HCT116 (cell line): Measurements from ENCODE around the gene NTNG2. TPM values are rescaled to one million over a fixed set of nuclear protein-coding genes. Genes with fewer than 3 reads are reported as not detected.

ENCODE experiments used
- ATAC-seq: fragments of 200-7000 bp; cut with Tn5 transposase; 2 replicates; pipeline ENCODE4 v1.9.1; 2020; ENCODE audit warnings: mild to moderate bottlenecking, moderate library complexity
- BruUV-seq: library from RNA; stranded (reverse); fragments of 400-500 nt; replicated peaks from 2 replicates; lab custom pipeline; 2021; lab: Mats Ljungman, UMichigan
- CTCF ChIA-PET: fragments of 300-600 bp; sonication (Branson Sonifier 250); formaldehyde crosslinking; loops from one replicate; lab custom pipeline; 2021; ENCODE audit warnings: antibody characterized with exemption; lab: Charles Lee
- POLR2A ChIA-PET: fragments of 300-600, 350-600 bp; sonication (Branson Sonifier 250); formaldehyde crosslinking; loops from one replicate; lab custom pipeline; 2021; ENCODE audit warnings: antibody characterized with exemption; lab: Charles Lee
- RAD21 ChIA-PET, 2 experiments: fragments of 300-600 bp; sonication (Branson Sonifier 250); formaldehyde crosslinking; loops; one replicate each; lab custom pipeline; 2023; ENCODE audit warnings: low total read pairs in 2 of 2; ENCODE audit not compliant: uncharacterized antibody in 2 of 2, unreplicated experiment in 2 of 2, low non-redundant PET in 1 of 2; lab: Charles Lee
- DNase-seq: peaks from one replicate; pipeline ENCODE4 v3.0.0-alpha.2; 2010; ENCODE audit warnings: low read depth, low spot score
- H2AFZ ChIP-seq: fragments of 200-600 bp; shearing (Covaris generic), sonication (generic); 2 replicates; pipeline ENCODE4 v1.6.1; 2017; ENCODE audit warnings: low read depth, mixed run types, mixed read lengths, antibody characterized with exemption, low read length; ENCODE audit not compliant: poor library complexity, severe bottlenecking
- H3K27ac ChIP-seq: 2 replicates; pipeline ENCODE4 v1.5.1; 2012; ENCODE audit warnings: low read depth, low read length
- H3K27me3 ChIP-seq: fragments of 200-600 bp; sonication (generic); 2 replicates; pipeline ENCODE4 v1.6.1; 2016; ENCODE audit warnings: mixed run types, low read length, mixed read lengths; ENCODE audit not compliant: insufficient read depth
- H3K36me3 ChIP-seq, 2 experiments: fragments of 200-500 bp in 1 of 2; fragments of 200-600 bp in 1 of 2; sonication (Bioruptor generic) in 1 of 2; sonication (generic) in 1 of 2; 2 replicates each; pipeline versions ENCODE4 v1.5.1 to v1.6.1; 2014 to 2016; ENCODE audit warnings: low read length in 2 of 2, inconsistent platforms in 1 of 2, mixed read lengths in 1 of 2, mixed run types in 1 of 2; ENCODE audit not compliant: insufficient read depth in 2 of 2, control insufficient read depth in 1 of 2
- H3K4me1 ChIP-seq, 2 experiments: fragments of 200-600 bp in 1 of 2; sonication (generic) in 1 of 2; 2 replicates each; pipeline versions ENCODE4 v1.5.1 to v1.6.1; 2012 to 2017; ENCODE audit warnings: low read length in 2 of 2, inconsistent platforms in 1 of 2, mild to moderate bottlenecking in 1 of 2, mixed read lengths in 1 of 2, mixed run types in 1 of 2, moderate library complexity in 1 of 2; ENCODE audit not compliant: insufficient read depth in 2 of 2, control insufficient read depth in 1 of 2
- H3K4me2 ChIP-seq: fragments of 200-600 bp; sonication (generic); 2 replicates; pipeline ENCODE4 v1.6.1; 2017; ENCODE audit warnings: mixed run types, low read length, mixed read lengths
- H3K4me3 ChIP-seq, 2 experiments: fragments of 200-600 bp in 1 of 2; sonication (generic) in 1 of 2; replicated peaks in 1 of 2; 2 replicates each; pipeline ENCODE4 v1.5.1; 2011 to 2016; ENCODE audit warnings: low read length in 2 of 2, control low read depth in 1 of 2, low read depth in 1 of 2, mild to moderate bottlenecking in 1 of 2, mixed read lengths in 1 of 2, mixed run types in 1 of 2
- H3K79me2 ChIP-seq: fragments of 200-600 bp; sonication (generic); 2 replicates; pipeline ENCODE4 v1.6.1; 2017; ENCODE audit warnings: mild to moderate bottlenecking, mixed run types, low read length, moderate library complexity, mixed read lengths; ENCODE audit not compliant: insufficient read depth
- H3K9ac ChIP-seq: fragments of 200-600 bp; sonication (generic); 2 replicates; pipeline ENCODE4 v1.6.1; 2016; ENCODE audit warnings: low read length, mixed read lengths
- H3K9me2 ChIP-seq: fragments of 200-600 bp; sonication (generic), shearing (Covaris generic); 2 replicates; pipeline ENCODE4 v1.6.1; 2017; ENCODE audit warnings: mixed run types, mild to moderate bottlenecking, moderate library complexity; ENCODE audit not compliant: insufficient read depth
- H3K9me3 ChIP-seq, 2 experiments: fragments of 200-500 bp in 1 of 2; fragments of 200-600 bp in 1 of 2; sonication (Bioruptor generic) in 1 of 2; sonication (generic) in 1 of 2; 2 replicates each; pipeline ENCODE4 v1.6.1; 2014 to 2017; ENCODE audit warnings: low read length in 2 of 2, mixed read lengths in 2 of 2, inconsistent platforms in 1 of 2, low read depth in 1 of 2, mild to moderate bottlenecking in 1 of 2, mixed run types in 1 of 2, moderate library complexity in 1 of 2; ENCODE audit not compliant: control insufficient read depth in 1 of 2, insufficient read depth in 1 of 2
- H4K20me1 ChIP-seq: fragments of 200-600 bp; sonication (generic), shearing (Covaris generic); 2 replicates; pipeline ENCODE4 v1.6.1; 2017; ENCODE audit warnings: mixed run types, mild to moderate bottlenecking, moderate library complexity; ENCODE audit not compliant: insufficient read depth
- CBX3 ChIP-seq: IDR thresholded peaks from 2 replicates; pipeline ENCODE4 v1.6.1; 2012; ENCODE audit warnings: low read depth
- EGR1 ChIP-seq: IDR thresholded peaks from 2 replicates; pipeline ENCODE4 v1.6.1; 2012; ENCODE audit warnings: low read depth
- ELF1 ChIP-seq: IDR thresholded peaks from 2 replicates; pipeline ENCODE4 v1.6.1; 2012; ENCODE audit warnings: low read depth, borderline replicate concordance
- EZH2phosphoT487 ChIP-seq: fragments of 200-600 bp; IDR thresholded peaks from 2 replicates; pipeline ENCODE4 v1.6.1; 2018; ENCODE audit warnings: antibody characterized with exemption, borderline replicate concordance
- FOSL1 ChIP-seq: IDR thresholded peaks from 2 replicates; pipeline ENCODE4 v1.6.1; 2012; ENCODE audit warnings: low read depth
- JUND ChIP-seq: IDR thresholded peaks from 2 replicates; pipeline ENCODE4 v1.6.1; 2012
- POLR2A ChIP-seq: IDR thresholded peaks from 2 replicates; pipeline ENCODE4 v1.7.0; 2011; ENCODE audit warnings: borderline replicate concordance; ENCODE audit not compliant: insufficient read depth, insufficient read length; ENCODE audit errors: extremely low read depth
- POLR2AphosphoS5 ChIP-seq: IDR thresholded peaks from 2 replicates; pipeline ENCODE4 v1.6.1; 2011; ENCODE audit warnings: mild to moderate bottlenecking, low read depth, low read length, moderate library complexity
- SIN3A ChIP-seq: IDR thresholded peaks from 2 replicates; pipeline ENCODE4 v1.6.1; 2012; ENCODE audit warnings: low read depth
- SP1 ChIP-seq: IDR thresholded peaks from 2 replicates; pipeline ENCODE4 v1.6.1; 2012; ENCODE audit warnings: low read depth
- ZFX ChIP-seq: fragments of 450-650 bp; IDR thresholded peaks from 2 replicates; pipeline ENCODE4 v1.6.1; 2017
- ZNF274 ChIP-seq: fragments of 200-500 bp; sonication (Bioruptor generic); IDR thresholded peaks from 2 replicates; pipeline ENCODE4 v1.6.1; 2014; ENCODE audit warnings: mild to moderate bottlenecking, low read depth, low read length, inconsistent platforms
- intact Hi-C: fragments of 100-400 bp; cut with micrococcal nuclease; formaldehyde crosslinking; loops from 2 replicates; pipeline ENCODE4 v1.10.0; 2022
- total RNA-seq: library from RNA; stranded (reverse); gene quantifications from one replicate; pipeline ENCODE4 v1.2.1, GENCODE V29; 2021; ENCODE audit not compliant: unreplicated experiment
- TF ChIP-seq, protein P1 (sequence below): IDR thresholded peaks from 2 replicates; pipeline ENCODE4 v1.6.1; 2012
- TF ChIP-seq, protein P2 (sequence below): IDR thresholded peaks from 2 replicates; pipeline ENCODE4 v1.6.1; 2011; ENCODE audit warnings: mild to moderate bottlenecking, low read length, moderate library complexity; ENCODE audit not compliant: insufficient replicate concordance; ENCODE audit errors: extremely low read depth
- TF ChIP-seq, protein P3 (sequence below), 3 experiments: fragments of 200-600 bp in 1 of 3; sonication (generic) in 1 of 3; IDR thresholded peaks in 2 of 3; conservative IDR thresholded peaks in 1 of 3; 2 replicates each; pipeline ENCODE4 v1.5.1; 2012 to 2017; ENCODE audit warnings: low read depth in 2 of 3, low read length in 2 of 3, antibody characterized with exemption in 1 of 3, borderline replicate concordance in 1 of 3, control low read depth in 1 of 3, mild to moderate bottlenecking in 1 of 3, mixed read lengths in 1 of 3, mixed run types in 1 of 3, moderate library complexity in 1 of 3; ENCODE audit not compliant: insufficient read depth in 1 of 3

NTNG2 gene
- total RNA-seq, 1 experiment from 2014 or later: 2.5 TPM

DNA sequence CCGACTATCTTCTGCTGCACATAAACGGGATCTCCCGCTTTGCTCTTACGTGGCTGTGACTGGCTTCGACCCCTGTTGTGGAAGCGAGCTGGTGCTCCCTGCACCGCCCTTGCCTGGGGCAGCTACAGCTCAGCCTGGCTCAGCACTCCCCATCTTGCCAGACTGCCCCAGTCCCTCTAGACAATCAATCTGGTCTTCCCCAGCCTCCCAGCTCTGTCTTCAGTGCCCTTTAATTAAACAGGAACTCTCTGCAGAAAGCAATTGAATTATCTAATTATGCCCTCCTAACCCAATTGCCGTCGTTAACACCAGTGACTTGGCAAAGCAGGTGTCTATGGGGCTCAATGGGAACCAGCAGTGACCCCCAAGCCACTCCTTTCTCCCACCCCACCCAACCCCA, 18.9 kb upstream of the NTNG2 start:
- no peak for ATAC-seq
- H3K9ac ChIP-seq: no peak overlapping the region
- H3K79me2 ChIP-seq: no peaks in the 10 kb centered on the region
- no peaks in the 10 kb centered on the region for H3K9me3 ChIP-seq
- H3K4me1 ChIP-seq: peaks cover 0 to 8% of the 10 kb centered on the region in 2 experiments; a peak in 3 of 4 replicates
- no peak overlapping the region for H3K4me3 ChIP-seq
- intact Hi-C loops: no loop called here
- ChIA-PET RAD21 (no interaction called here), CTCF (no interaction called here), POLR2A (interaction anchor here (0.8 kb wide), 1 partner anchor 8 kb away, joined by 5 read pairs; no protein-coding TSS in a partner anchor)
- H3K27me3 ChIP-seq: peaks cover 13% of the 10 kb centered on the region; the same call in 1 of the 2 replicates
- H2AFZ ChIP-seq: no peak overlapping the region
- TF ChIP-seq FOSL1: no peak
- TF ChIP-seq, protein P1, sequence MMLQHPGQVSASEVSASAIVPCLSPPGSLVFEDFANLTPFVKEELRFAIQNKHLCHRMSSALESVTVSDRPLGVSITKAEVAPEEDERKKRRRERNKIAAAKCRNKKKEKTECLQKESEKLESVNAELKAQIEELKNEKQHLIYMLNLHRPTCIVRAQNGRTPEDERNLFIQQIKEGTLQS: no peak
- TF ChIP-seq EZH2phosphoT487: no peak
- TF ChIP-seq ZFX: no peak
- TF ChIP-seq, protein P2, sequence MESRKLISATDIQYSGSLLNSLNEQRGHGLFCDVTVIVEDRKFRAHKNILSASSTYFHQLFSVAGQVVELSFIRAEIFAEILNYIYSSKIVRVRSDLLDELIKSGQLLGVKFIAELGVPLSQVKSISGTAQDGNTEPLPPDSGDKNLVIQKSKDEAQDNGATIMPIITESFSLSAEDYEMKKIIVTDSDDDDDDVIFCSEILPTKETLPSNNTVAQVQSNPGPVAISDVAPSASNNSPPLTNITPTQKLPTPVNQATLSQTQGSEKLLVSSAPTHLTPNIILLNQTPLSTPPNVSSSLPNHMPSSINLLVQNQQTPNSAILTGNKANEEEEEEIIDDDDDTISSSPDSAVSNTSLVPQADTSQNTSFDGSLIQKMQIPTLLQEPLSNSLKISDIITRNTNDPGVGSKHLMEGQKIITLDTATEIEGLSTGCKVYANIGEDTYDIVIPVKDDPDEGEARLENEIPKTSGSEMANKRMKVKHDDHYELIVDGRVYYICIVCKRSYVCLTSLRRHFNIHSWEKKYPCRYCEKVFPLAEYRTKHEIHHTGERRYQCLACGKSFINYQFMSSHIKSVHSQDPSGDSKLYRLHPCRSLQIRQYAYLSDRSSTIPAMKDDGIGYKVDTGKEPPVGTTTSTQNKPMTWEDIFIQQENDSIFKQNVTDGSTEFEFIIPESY: no peak
- TF ChIP-seq POLR2AphosphoS5: no peak
- TF ChIP-seq EGR1: no peak
- no peaks in the 10 kb centered on the region for H3K36me3 ChIP-seq
- no TSS peak for BruUV-seq
- no peak overlapping the region for H3K27ac ChIP-seq
- no peaks in the 10 kb centered on the region for H4K20me1 ChIP-seq
- no peak for DNase-seq
- H3K9me2 ChIP-seq: no peaks in the 10 kb centered on the region
- no peak overlapping the region for H3K4me2 ChIP-seq

DNA sequence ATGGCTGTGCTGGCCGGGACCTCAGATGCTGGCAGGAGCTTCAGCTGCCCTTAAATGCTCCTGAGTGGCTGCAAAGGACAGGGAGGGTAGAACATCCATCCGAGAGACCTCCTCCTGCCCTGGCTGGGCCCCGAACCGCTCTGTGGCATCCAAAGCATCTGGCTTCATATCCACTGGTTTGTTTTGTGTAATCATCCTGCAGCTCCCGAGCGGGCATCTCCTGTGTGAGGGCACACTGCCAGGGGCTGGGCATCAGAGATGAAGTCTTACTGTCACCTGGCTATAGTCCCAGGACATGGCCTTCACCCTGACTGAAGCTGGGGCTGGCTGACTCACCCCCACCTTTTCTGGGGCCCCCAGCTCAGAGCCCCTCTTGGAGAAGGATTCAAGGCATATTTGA, 18.5 kb upstream of the NTNG2 start:
- Histone ChIP-seq H3K36me3 (no peaks in the 10 kb centered on the region), H3K9me3 (no peaks in the 10 kb centered on the region), H3K9ac (no peak overlapping the region), H4K20me1 (no peaks in the 10 kb centered on the region), H3K27me3 (peaks cover 13% of the 10 kb centered on the region; the same call in 1 of the 2 replicates), H3K4me2 (no peak overlapping the region), H3K27ac (no peak overlapping the region), H2AFZ (no peak overlapping the region), H3K79me2 (no peaks in the 10 kb centered on the region), H3K4me1 (peaks cover 0 to 8% of the 10 kb centered on the region in 2 experiments; a peak in 3 of 4 replicates), H3K9me2 (no peaks in the 10 kb centered on the region), H3K4me3 (no peak overlapping the region)
- POLR2A ChIA-PET: interaction anchor here (0.8 kb wide), 1 partner anchor 8 kb away, joined by 5 read pairs; no protein-coding TSS in a partner anchor
- RAD21 ChIA-PET: no interaction called here
- ATAC-seq (no peak), DNase-seq (no peak)
- CTCF ChIA-PET: no interaction called here
- intact Hi-C loops: no loop called here
- BruUV-seq: no TSS peak
- TF ChIP-seq CBX3 (no peak), JUND (no peak), ELF1 (no peak), EZH2phosphoT487 (no peak), POLR2A (no peak), POLR2AphosphoS5 (no peak), ZFX (no peak), SP1 (no peak), ZNF274 (no peak), SIN3A (no peak)
- TF ChIP-seq, protein P2: no peak
- TF ChIP-seq, protein P3, sequence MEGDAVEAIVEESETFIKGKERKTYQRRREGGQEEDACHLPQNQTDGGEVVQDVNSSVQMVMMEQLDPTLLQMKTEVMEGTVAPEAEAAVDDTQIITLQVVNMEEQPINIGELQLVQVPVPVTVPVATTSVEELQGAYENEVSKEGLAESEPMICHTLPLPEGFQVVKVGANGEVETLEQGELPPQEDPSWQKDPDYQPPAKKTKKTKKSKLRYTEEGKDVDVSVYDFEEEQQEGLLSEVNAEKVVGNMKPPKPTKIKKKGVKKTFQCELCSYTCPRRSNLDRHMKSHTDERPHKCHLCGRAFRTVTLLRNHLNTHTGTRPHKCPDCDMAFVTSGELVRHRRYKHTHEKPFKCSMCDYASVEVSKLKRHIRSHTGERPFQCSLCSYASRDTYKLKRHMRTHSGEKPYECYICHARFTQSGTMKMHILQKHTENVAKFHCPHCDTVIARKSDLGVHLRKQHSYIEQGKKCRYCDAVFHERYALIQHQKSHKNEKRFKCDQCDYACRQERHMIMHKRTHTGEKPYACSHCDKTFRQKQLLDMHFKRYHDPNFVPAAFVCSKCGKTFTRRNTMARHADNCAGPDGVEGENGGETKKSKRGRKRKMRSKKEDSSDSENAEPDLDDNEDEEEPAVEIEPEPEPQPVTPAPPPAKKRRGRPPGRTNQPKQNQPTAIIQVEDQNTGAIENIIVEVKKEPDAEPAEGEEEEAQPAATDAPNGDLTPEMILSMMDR (IDR thresholded peaks at IDR 0.05 in 2 of 3, conservative IDR thresholded peaks at IDR 0.05 in 1 of 3; ENCODE audit: borderline replicate concordance in 1 of 3, insufficient read depth in 1 of 3, low read depth in 2 of 3, low read length in 2 of 3): no peak
